DMS153 (cell line): ENCODE data around the gene FKBP4.

ENCODE experiments used
- DNase-seq: peaks from one replicate; lab custom pipeline; 2025; lab: John Stamatoyannopoulos, UW

FKBP4 gene

GRCh38 chr12:2813214-2814185 is 18.7 kb downstream of the FKBP4 start:
- DNase-seq: peak; percentile 53

- no peak for DNase-seq
These were observed 25.0 kb downstream of the FKBP4 start for GRCh38 chr12:2819810-2820209.

GRCh38 chr12:2820432-2820831 is 25.7 kb downstream of the FKBP4 start:
- no peak for DNase-seq

DNA sequence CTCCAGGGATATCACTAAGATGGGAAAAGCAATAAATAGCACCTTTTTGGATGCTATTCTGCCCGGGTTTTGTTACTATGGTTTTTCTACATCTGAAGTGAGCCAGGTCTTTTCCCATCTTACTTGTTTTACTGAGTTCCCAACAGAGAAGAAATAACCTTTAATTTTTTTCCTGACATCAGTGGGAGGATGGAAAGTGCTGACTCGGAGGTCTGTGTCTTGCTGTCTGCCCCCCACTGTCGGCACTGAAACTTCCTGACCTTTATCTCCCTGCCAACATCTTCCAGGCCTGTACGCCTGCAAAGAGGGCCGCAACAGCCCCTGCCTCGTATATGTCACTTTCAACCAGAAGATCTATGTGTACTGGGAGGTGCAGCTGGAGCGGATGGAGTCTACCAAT is 28.7 kb downstream of the FKBP4 start:
- DNase-seq: no peak

- no peak for DNase-seq
These were observed 29.8 kb downstream of the FKBP4 start for GRCh38 chr12:2824541-2824940.

DNA sequence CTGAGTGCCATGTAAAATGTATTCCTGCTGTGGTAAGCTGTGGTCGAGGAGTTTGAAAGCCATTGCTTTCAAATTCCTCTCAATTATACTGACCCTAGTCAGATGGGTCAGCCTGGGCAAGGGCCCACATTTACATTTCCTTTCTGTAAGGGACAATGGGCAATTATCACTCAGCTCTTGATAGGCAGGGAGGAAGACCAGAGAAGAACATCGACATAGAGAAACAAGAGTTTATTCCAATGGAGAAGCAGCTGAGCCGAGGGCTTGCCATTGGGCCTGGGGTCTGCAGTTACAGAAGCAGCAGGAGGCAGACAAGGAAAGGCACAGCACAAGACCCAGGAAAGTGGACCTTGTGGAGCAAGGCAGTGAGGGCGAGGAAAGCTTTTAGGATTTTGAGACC is 30.4 kb downstream of the FKBP4 start:
- no peak for DNase-seq

GRCh38 chr12:2826036-2826435 is 31.3 kb downstream of the FKBP4 start:
- DNase-seq: no peak

- DNase-seq: no peak
These were observed 32.1 kb downstream of the FKBP4 start for GRCh38 chr12:2826721-2827515.

GRCh38 chr12:2829275-2829674 is 34.5 kb downstream of the FKBP4 start:
- DNase-seq: no peak

- DNase-seq: no peak
These were observed 37.9 kb downstream of the FKBP4 start for GRCh38 chr12:2832550-2833127.

DNA sequence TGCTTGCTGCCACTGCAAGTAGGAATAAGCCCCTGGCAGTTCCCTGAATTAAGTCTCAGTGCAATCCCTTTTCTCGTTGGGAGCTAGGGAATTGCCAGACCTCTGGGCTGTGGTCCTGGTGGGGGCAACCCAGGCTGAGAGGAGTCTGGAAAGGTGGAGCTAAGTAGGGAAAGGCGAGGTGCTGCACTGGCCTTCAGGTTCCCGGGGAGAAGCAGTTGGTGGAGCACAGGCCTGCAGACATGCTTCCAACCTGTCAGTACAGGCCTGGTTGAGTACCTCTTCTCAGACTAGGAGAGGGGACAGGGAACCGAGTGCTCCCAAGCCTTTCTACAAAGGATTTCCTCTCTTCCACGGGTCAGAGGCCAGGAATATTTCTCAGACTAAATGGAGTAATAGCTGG is 38.6 kb downstream of the FKBP4 start:
- no peak for DNase-seq

DNA sequence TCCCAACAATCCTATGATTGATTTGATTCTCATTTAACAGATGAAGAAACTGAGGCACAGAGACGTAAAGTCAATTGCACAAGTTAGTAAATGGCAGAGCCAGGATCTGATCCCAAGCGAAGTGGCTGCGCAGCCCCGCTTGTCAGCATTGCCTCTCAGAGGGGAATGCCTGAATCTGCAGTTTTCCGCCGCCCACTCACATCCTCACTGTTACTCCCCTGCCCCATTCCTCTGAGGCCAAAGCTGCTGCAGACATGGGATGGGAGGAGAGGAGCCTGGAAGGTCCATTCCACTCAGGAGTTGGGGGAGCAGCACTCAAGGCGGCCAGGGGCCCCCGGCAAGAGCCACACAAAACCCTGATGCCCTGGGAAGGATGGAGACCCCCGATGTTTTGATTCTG is 39.0 kb downstream of the FKBP4 start:
- no peak for DNase-seq

- no peak for DNase-seq
These were observed 40.1 kb downstream of the FKBP4 start, which contains the start of gene NRIP2 for GRCh38 chr12:2834581-2835491. Gene NRIP2 (minus strand): TSS chr12:2835035. CDS start chr12:2834983, 52 bp downstream.

- no peak for DNase-seq
These were observed 41.1 kb downstream of the FKBP4 start for GRCh38 chr12:2835691-2836403.

GRCh38 chr12:2836574-2836973 is 41.8 kb downstream of the FKBP4 start:
- no peak for DNase-seq

DNA sequence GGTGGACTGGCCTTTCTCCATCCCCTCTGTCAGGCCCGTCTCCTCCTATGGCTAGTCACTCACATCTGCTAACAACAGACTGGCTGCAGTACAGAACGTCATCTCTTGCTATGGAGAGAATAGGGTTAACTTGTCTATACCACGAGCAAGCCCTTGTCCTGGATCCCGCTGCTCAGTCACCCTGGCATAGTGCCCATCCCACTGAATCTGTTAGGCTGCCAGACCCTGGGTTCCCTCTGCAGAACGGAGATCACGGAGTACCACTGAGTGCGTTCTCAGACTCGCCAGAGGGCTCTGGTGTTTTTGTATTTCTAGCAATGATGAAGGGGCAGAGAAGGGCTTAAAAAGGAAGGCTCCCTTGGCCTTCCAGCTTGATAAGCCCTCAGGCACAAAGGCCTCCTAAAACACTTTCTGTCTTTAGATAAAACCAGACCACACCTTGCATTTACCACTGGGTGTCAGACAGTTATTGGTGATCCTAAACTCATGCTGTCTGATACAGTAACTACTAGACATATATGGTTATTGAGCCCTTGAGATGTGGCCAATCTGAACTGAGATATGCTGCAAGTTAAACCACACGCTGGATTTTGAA is 46.4 kb downstream of the FKBP4 start:
- DNase-seq: no peak

DNA sequence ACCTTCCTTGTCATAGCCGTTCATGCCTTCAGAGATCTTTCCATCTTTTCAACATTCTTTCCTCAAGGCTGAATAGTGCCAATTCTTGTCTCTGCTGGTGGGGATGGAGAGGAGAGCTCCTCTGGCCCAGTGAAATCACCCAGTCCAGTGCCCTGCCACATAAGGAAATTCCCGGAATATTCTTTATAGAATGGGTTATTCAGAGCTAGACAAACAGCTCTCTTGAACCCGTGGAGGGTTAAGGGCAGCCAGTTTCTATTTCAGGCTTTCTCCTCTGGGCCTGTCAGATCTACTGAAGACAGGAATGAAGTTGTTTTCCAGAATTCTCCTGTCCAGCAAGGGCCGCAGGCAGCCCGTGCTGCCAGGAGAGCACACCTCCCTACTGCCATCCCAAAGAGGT is 48.2 kb downstream of the FKBP4 start:
- no peak for DNase-seq

DNA sequence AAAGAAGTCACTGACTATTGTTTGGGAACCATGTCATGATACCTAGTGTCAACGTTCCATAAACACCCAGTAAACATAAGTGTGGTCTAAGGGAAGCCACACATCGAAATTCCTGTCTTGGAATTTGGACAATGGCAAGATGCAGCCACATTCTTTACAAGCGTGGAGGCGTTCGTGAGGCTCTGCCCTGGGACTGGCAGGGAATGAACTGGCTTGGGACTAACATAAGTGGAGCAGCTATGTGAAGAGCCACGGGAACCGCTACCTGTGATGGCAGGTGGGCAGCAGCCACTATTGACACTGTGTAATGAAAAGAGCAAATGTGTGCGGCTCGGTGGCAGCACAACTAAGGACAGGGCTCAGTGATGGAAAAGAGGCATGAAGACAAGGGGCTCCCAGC is 50.0 kb downstream of the FKBP4 start:
- no peak for DNase-seq

DNA sequence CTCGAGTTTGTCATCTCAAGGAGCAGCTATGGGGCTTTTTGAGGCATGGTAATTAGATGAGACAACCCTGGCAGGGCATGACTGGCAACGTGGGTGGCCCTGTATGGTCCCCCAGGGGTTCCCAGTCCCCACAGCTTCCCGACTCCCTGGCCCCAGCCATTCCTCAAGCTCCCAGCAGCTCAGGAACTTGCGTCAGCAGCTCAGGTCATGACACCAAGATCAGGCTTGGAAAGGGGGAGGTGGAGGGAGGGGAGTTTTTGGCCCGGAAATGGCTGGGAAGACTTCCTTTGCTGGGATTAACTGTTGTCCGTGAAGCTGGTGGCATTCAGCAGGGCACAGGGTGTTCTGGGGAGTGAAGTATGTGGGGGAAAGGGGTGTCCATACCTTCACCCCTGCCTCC is 50.5 kb downstream of the FKBP4 start:
- no peak for DNase-seq

DNA sequence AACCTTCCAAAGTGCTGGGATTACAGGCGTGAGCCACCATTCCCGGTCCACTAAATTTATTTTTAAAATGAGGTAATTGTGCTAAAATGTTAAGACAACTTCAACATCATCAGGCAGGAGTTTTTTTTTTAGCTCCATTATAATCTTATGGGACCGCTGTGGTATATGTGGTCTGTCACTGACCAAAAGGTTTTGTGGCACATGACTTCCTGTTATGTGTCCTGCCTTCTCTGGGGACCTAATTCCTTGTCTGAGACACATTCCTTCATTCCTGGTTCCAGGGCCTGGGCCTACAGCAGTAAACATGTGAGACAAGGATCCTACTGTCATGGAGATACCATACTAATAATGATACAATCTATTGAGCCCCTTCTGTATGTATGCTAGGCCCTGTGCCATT is 57.2 kb downstream of the FKBP4 start:
- DNase-seq: no peak
